Measurements from ENCODE around the gene FBXO5. TPM values are rescaled to one million over a fixed set of nuclear protein-coding genes. Genes with fewer than 3 reads are reported as not detected.

The FBXO5 gene
- polyA plus RNA-seq, 1 of the 3 experiments (the other 2 are of a cell fraction), result 12.5 TPM

DNA sequence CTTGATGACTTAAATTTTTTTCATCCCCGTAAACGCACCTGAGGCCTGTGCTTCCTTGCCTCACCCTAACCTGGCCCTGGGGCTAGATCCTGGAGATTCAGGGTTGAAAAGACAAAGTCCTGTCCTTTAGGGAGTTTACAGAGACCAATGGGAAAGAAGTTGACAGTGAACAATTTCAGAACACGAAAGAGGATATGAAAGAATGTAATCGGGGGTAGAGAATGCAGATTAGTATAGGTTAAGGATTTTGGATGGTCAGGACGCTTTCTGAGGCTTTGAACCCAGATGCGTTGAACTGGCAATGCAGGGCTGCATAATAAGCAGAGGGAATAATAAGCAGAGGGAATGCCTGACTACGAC, 1.7 kb upstream of the FBXO5 start:
- Histone ChIP-seq H3F3A (replicated peaks; ENCODE audit: insufficient read depth) (peaks cover 23% of the 10 kb centered on the region), H2AFZ (ENCODE audit: low read depth) (no peak overlapping the region), H3K9me2 (no peaks in the 10 kb centered on the region), H3K9ac (peak overlapping the region; percentile 98), H3K36me3 (replicated peaks in 1 of 2; ENCODE audit: control insufficient read depth in 1 of 2, insufficient read depth in 2 of 2, low read length in 1 of 2) (peaks cover 3 to 10% of the 10 kb centered on the region in 2 experiments), H3K4me2 (peak overlapping the region; percentile 97), H3K4me1 (ENCODE audit: control insufficient read depth in 1 of 2, insufficient read depth in 2 of 2, low read depth in 1 of 2, low read length in 1 of 2) (peaks cover 5 to 14% of the 10 kb centered on the region in 2 experiments; a peak in 2 of 4 replicates), H3K79me2 (ENCODE audit: insufficient read depth) (peaks cover 71% of the 10 kb centered on the region), H3K27me3 (ENCODE audit: insufficient read depth) (no peaks in the 10 kb centered on the region), H3K27ac (ENCODE audit: low read depth in 2 of 2, low read length in 1 of 2) (peak overlapping the region; percentile 95 to 99), H3K9me3 (no peaks in the 10 kb centered on the region), H3K4me3 (ENCODE audit: low read depth in 2 of 2, low read length in 1 of 2) (peak overlapping the region; percentile 95 to 98), H4K20me1 (ENCODE audit: insufficient read depth) (peaks cover 25% of the 10 kb centered on the region)
- WGBS (ENCODE audit: low lambda C conversion rate), result 5% methylated on average over 7 of the region's 7 CpGs
- ChIA-PET POLR2A (no interaction called here), CTCF (no interaction called here)
- DNase-seq, result no peak
- TF ChIP-seq, protein P1, sequence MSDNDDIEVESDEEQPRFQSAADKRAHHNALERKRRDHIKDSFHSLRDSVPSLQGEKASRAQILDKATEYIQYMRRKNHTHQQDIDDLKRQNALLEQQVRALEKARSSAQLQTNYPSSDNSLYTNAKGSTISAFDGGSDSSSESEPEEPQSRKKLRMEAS (IDR thresholded peaks at IDR 0.05; ENCODE audit: low read depth), result no peak
- TF ChIP-seq GATA2 (CRISPR knock-in tag; IDR thresholded peaks at IDR 0.05) (no peak), JUND (IDR thresholded peaks at IDR 0.05) (no peak), FOSL2 (IDR thresholded peaks at IDR 0.05; ENCODE audit: borderline replicate concordance, low read depth) (no peak), YY1 (IDR thresholded peaks at IDR 0.05; ENCODE audit: low read depth) (no peak), CHD2 (IDR thresholded peaks at IDR 0.05; ENCODE audit: low read length, partially characterized antibody) (no peak), FOXJ3 (CRISPR knock-in tag; IDR thresholded peaks at IDR 0.05) (no peak), ELF1 (IDR thresholded peaks at IDR 0.05) (no peak), MXI1 (IDR thresholded peaks at IDR 0.05; ENCODE audit: low read depth, low read length) (no peak), TAF1 (IDR thresholded peaks at IDR 0.05; ENCODE audit: borderline replicate concordance, low read depth, low read length) (no peak), RCOR1 (IDR thresholded peaks at IDR 0.05; ENCODE audit: low read length) (no peak), RXRA (IDR thresholded peaks at IDR 0.05; ENCODE audit: borderline replicate concordance, low read depth) (no peak)
- TF ChIP-seq, protein P2, sequence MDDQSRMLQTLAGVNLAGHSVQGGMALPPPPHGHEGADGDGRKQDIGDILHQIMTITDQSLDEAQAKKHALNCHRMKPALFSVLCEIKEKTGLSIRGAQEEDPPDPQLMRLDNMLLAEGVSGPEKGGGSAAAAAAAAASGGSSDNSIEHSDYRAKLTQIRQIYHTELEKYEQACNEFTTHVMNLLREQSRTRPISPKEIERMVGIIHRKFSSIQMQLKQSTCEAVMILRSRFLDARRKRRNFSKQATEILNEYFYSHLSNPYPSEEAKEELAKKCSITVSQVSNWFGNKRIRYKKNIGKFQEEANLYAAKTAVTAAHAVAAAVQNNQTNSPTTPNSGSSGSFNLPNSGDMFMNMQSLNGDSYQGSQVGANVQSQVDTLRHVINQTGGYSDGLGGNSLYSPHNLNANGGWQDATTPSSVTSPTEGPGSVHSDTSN (IDR thresholded peaks at IDR 0.05), result no peak
- TF ChIP-seq, protein P3, sequence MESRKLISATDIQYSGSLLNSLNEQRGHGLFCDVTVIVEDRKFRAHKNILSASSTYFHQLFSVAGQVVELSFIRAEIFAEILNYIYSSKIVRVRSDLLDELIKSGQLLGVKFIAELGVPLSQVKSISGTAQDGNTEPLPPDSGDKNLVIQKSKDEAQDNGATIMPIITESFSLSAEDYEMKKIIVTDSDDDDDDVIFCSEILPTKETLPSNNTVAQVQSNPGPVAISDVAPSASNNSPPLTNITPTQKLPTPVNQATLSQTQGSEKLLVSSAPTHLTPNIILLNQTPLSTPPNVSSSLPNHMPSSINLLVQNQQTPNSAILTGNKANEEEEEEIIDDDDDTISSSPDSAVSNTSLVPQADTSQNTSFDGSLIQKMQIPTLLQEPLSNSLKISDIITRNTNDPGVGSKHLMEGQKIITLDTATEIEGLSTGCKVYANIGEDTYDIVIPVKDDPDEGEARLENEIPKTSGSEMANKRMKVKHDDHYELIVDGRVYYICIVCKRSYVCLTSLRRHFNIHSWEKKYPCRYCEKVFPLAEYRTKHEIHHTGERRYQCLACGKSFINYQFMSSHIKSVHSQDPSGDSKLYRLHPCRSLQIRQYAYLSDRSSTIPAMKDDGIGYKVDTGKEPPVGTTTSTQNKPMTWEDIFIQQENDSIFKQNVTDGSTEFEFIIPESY (IDR thresholded peaks at IDR 0.05; ENCODE audit: borderline replicate concordance, low read depth), result no peak
- TF ChIP-seq, protein P4, sequence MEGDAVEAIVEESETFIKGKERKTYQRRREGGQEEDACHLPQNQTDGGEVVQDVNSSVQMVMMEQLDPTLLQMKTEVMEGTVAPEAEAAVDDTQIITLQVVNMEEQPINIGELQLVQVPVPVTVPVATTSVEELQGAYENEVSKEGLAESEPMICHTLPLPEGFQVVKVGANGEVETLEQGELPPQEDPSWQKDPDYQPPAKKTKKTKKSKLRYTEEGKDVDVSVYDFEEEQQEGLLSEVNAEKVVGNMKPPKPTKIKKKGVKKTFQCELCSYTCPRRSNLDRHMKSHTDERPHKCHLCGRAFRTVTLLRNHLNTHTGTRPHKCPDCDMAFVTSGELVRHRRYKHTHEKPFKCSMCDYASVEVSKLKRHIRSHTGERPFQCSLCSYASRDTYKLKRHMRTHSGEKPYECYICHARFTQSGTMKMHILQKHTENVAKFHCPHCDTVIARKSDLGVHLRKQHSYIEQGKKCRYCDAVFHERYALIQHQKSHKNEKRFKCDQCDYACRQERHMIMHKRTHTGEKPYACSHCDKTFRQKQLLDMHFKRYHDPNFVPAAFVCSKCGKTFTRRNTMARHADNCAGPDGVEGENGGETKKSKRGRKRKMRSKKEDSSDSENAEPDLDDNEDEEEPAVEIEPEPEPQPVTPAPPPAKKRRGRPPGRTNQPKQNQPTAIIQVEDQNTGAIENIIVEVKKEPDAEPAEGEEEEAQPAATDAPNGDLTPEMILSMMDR (IDR thresholded peaks at IDR 0.05), result no peak
